Heart left ventricle (tissue), 16 donors: ENCODE results near the gene NLK. TPM values are rescaled to one million over a fixed set of nuclear protein-coding genes. Genes with fewer than 3 reads are reported as not detected.
"Not testable (repeated sequence)": the region's sequence is repeated elsewhere in the genome, so short reads cannot be mapped to it uniquely, and the experiment has no call there.

ENCODE experiments used
- ATAC-seq, 4 donors: fragments of 200-7000 bp; cut with Tn5 transposase; one replicate each; pipeline ENCODE4 v1.9.1; 2020 to 2022; ENCODE audit warnings: moderate library complexity in 4 of 4, mild to moderate bottlenecking in 3 of 4, moderate number of reproducible peaks in 1 of 4
- DNase-seq, 5 donors: peaks; one replicate each; pipeline ENCODE4 v3.0.0-alpha.2; 2020
- H3K27ac ChIP-seq, 12 donors: fragments of 200-600 bp; sonication (generic) in 4 of 12; one replicate each; pipeline versions ENCODE4 v1.5.0 to v1.8.0; 2016 to 2022; ENCODE audit warnings: mild to moderate bottlenecking in 2 of 12
- H3K27me3 ChIP-seq, 9 donors: fragments of 200-600 bp; sonication (generic) in 2 of 9; one replicate each; pipeline versions ENCODE4 v1.5.1 to v1.8.0; 2016 to 2022; ENCODE audit warnings: mild to moderate bottlenecking in 3 of 9
- H3K36me3 ChIP-seq, 9 donors: fragments of 200-600 bp; sonication (generic) in 2 of 9; one replicate each; pipeline versions ENCODE4 v1.5.0 to v1.8.0; 2018 to 2022; ENCODE audit warnings: mild to moderate bottlenecking in 2 of 9
- H3K4me1 ChIP-seq, 12 donors: fragments of 200-600 bp; sonication (generic) in 4 of 12; one replicate each; pipeline versions ENCODE4 v1.5.0 to v1.8.0; 2016 to 2022; ENCODE audit warnings: mild to moderate bottlenecking in 3 of 12
- H3K4me3 ChIP-seq, 12 donors: fragments of 200-600 bp; sonication (generic) in 4 of 12; one replicate each; pipeline versions ENCODE4 v1.5.0 to v1.8.0; 2017 to 2022; ENCODE audit warnings: mild to moderate bottlenecking in 9 of 12, moderate library complexity in 4 of 12
- H3K9me3 ChIP-seq, 12 donors: fragments of 200-600 bp; sonication (generic) in 4 of 12; one replicate each; pipeline versions ENCODE4 v1.5.0 to v1.8.0; 2016 to 2022; ENCODE audit warnings: mild to moderate bottlenecking in 1 of 12
- POLR2A ChIP-seq, 2 donors: fragments of 450-650 bp; IDR thresholded peaks; one replicate each; pipeline ENCODE4 v1.6.1; 2017; ENCODE audit warnings: antibody characterized with exemption in 2 of 2, mild to moderate bottlenecking in 2 of 2, moderate library complexity in 2 of 2
- WGBS, 4 donors: extraction: QIAGEN DNeasy Blood & Tissue Kit in 2 of 4; methylation state at CpG; one replicate each; pipeline versions ENCODE4 v1.1.5 to v1.1.7; 2013 to 2018; 5-methylcytosine and 5-hydroxymethylcytosine counted together
- intact Hi-C, 10 donors: fragments of 100-400 bp; cut with DNase I; formaldehyde crosslinking; loops; one replicate each; pipeline versions ENCODE4 v1.11.1 to v1.14.2; 2022
- polyA plus RNA-seq, 2 donors: library from polyadenylated mRNA; stranded (reverse); fragments of 200-250 nt; gene quantifications; one replicate each; pipeline ENCODE4 v1.2.3, GENCODE V29; 2013
- total RNA-seq, 9 donors: library from RNA; depleted of rRNA in 2 of 9; stranded (reverse); fragments of >200 nt in 2 of 9; fragmentation: NEBNext Ultra II Directional in 3 of 9; extraction: Animal tissue kit (Norgen Biotek cat#: 25700) in 3 of 9; gene quantifications; one replicate each; pipeline versions ENCODE4 v1.1.0 to v1.2.4, GENCODE V29; 2016 to 2023
- TF ChIP-seq, protein P1 (sequence below), 12 donors: fragments of 200-600 bp; sonication (generic) in 4 of 12; IDR thresholded peaks; one replicate each; pipeline versions ENCODE4 v1.5.0 to v1.8.0; 2018 to 2022; ENCODE audit warnings: antibody characterized with exemption in 12 of 12, mild to moderate bottlenecking in 5 of 12
- donor health status: ischemic (EF 13 %, LVEDD 7.1; RV severe dilation, severe dysfunction).
- donor health status: healthy with polysubstance abuse.
- donor health status: DM: no; HTN: yes; CAD: no.
- donor health status: DM: no; HTN: no; CAD: no.
- donor health status: ischemic (EF 25% LVEDD 6.9; RV normal size, moderate dysfunction).
- donor health status: ischemic (EF 25% LVEDD 5.7; RV mildly dilated, moderate dysfunction).
- donor health status: healthy.
- donor health status: DM: yes; HTN: yes; CAD: no.
- donor health status: ischemic (EF 35%, LVEDD 5.7; RV mildly dilated, moderate dysfunction).
- donor health status: nonischemic (EF 11% LVEDD 7.7; RV severe dilation, severe dysfunction).
- donor health status: DM: yes; HTN: yes; CAD: no.
- donor health status: PGD.
- donor health status: ischemic (EF 29% LVEDD 5.4; RV normal size, mild dysfunction).
- donor health status: nonischemic (EF 23%, LVEDD 6.1; RV moderate dilation, normal function).

NLK gene
- total and polyA plus RNA-seq, 11 donors = 8.1 to 29.1 (median 20.0) TPM

DNA sequence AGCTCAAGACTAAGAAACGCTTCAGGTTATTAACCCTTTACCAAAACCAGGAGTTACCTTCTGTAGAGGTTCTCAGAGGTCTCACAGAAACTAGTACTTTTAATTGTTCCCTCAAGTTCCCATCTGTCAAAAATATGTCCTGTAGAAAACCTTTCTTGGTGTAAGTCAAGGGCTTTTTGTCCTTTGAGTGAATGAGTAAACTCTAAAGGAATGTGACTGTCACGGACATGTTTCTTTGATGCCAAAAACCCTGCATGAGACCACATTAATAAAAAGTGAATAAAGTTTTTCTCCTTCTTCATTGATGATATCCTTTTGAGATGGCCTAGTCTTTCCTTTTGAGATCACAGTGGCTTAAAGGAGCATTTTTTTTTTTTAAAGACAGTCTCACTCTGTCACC lies 102.9 kb downstream of the NLK start:
- Histone ChIP-seq H3K4me1 (peaks cover 0 to 14% (median 0%) of the 10 kb centered on the region in 12 donors), H3K36me3 (peaks cover 0 to 24% (median 4%) of the 10 kb centered on the region in 9 donors), H3K4me3 (no peak overlapping the region), H3K27me3 (no peaks in the 10 kb centered on the region), H3K27ac (no peak overlapping the region), H3K9me3 (no peaks in the 10 kb centered on the region)
- intact Hi-C loops = loop anchor here in 3 of 10 donors (10.0 kb wide), 3 partner anchors 101 to 341 kb away; partner anchors contain the start of genes LYRM9 (in 1 of the 3), NLK (in 1 of the 3) and NOS2 (in 1 of the 3)
- no peak for ATAC-seq
- DNase-seq = no peak
- 43 to 65% (median 61%) methylated on average over 2 of the region's 2 CpGs for WGBS, 4 donors
- no peak for TF ChIP-seq POLR2A (IDR thresholded peaks at IDR 0.05)
- TF ChIP-seq, protein P1, sequence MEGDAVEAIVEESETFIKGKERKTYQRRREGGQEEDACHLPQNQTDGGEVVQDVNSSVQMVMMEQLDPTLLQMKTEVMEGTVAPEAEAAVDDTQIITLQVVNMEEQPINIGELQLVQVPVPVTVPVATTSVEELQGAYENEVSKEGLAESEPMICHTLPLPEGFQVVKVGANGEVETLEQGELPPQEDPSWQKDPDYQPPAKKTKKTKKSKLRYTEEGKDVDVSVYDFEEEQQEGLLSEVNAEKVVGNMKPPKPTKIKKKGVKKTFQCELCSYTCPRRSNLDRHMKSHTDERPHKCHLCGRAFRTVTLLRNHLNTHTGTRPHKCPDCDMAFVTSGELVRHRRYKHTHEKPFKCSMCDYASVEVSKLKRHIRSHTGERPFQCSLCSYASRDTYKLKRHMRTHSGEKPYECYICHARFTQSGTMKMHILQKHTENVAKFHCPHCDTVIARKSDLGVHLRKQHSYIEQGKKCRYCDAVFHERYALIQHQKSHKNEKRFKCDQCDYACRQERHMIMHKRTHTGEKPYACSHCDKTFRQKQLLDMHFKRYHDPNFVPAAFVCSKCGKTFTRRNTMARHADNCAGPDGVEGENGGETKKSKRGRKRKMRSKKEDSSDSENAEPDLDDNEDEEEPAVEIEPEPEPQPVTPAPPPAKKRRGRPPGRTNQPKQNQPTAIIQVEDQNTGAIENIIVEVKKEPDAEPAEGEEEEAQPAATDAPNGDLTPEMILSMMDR (IDR thresholded peaks at IDR 0.05) = no peak

DNA sequence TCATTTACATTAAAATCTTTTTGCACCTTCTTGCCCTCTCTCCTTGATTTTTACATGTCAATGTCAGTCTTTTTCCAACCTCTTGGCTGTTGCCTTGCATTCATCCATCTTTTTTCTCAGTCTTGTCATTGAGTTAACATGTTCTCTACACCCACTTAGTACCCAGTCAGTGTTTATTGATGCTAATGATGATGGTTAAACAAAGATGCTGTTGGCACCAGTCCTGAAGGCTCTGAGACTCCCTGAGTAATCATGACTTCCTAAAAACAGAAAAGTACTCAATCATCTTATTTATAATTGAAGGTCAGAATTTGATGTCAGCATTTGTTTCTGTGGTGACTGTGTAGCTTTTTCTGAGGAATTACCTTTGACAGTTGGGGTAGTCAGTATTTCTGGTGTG lies 104.5 kb downstream of the NLK start:
- H3K4me1 ChIP-seq = peaks cover 0 to 14% (median 0%) of the 10 kb centered on the region in 12 donors
- no peak overlapping the region for H3K4me3 ChIP-seq
- intact Hi-C loops = loop anchor here in 3 of 10 donors (10.0 kb wide), 3 partner anchors 102 to 342 kb away; partner anchors contain the start of genes LYRM9 (in 1 of the 3), NLK (in 1 of the 3) and NOS2 (in 1 of the 3)
- no peaks in the 10 kb centered on the region for H3K9me3 ChIP-seq
- H3K36me3 ChIP-seq = peaks cover 0 to 16% (median 4%) of the 10 kb centered on the region in 9 donors
- TF ChIP-seq POLR2A (IDR thresholded peaks at IDR 0.05) = no peak
- TF ChIP-seq, protein P1 (IDR thresholded peaks at IDR 0.05) = no peak
- no peaks in the 10 kb centered on the region for H3K27me3 ChIP-seq
- no peak for ATAC-seq
- no peak for DNase-seq
- no peak overlapping the region for H3K27ac ChIP-seq

DNA sequence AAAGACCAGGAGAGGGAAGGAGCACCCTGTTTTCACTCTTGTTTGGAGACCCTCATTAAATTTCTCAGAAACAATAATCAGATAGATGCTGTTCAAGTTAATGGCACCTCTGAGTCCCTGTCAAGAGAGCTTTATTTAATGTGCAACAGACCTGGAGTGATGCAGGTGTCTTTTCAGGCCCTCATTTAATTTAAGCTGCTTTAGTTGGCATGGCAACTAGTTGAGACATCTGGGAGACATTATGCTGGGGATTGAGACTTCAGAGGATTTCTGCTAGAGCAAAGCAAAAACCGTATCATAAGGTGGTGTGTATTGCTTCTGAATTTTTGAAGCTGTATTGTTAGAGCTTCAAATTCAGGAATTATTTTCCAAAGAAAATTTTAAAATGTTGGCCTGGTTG lies 108.5 kb downstream of the NLK start:
- intact Hi-C loops = no loop called here

DNA sequence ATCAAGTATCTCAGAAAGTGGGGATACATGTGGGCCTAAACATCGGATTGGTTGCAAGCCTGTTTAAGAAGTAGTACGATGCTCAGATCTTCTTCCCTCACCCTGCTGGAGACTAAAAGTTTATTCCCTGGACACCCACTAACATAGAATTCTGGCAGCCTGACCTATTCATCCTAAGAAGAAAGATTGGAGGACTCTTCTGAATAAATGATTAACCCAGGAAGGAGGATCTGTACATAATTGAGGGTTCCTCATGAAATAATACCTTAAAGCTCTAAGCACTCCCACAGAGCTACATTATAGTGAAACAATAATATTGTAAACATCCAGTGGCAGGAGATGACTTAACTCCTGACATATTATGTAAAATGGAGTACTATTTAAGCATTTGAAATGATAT lies 111.7 kb downstream of the NLK start:
- peaks cover 0 to 10% (median 0%) of the 10 kb centered on the region in 9 donors for H3K36me3 ChIP-seq
- no peak for ATAC-seq
- H3K4me1 ChIP-seq = no peaks in the 10 kb centered on the region
- 83 to 90% (median 87%) methylated on average over 2 of the region's 2 CpGs for WGBS, 4 donors
- H3K4me3 ChIP-seq = no peak overlapping the region
- H3K27ac ChIP-seq = no peak overlapping the region
- TF ChIP-seq, protein P1 (IDR thresholded peaks at IDR 0.05) = no peak
- TF ChIP-seq POLR2A (IDR thresholded peaks at IDR 0.05) = no peak
- intact Hi-C loops = no loop called here
- H3K9me3 ChIP-seq = no peaks in the 10 kb centered on the region
- no peaks in the 10 kb centered on the region for H3K27me3 ChIP-seq
- no peak for DNase-seq

More for the DNA sequence above, 108.5 kb downstream of the NLK start:
- Histone ChIP-seq H3K4me1 (no peaks in the 10 kb centered on the region), H3K4me3 (no peak overlapping the region), H3K27ac (no peak overlapping the region), H3K36me3 (peaks cover 0 to 10% (median 0%) of the 10 kb centered on the region in 9 donors), H3K27me3 (no peaks in the 10 kb centered on the region), H3K9me3 (no peaks in the 10 kb centered on the region)
- ATAC-seq = no peak
- no peak for TF ChIP-seq POLR2A (IDR thresholded peaks at IDR 0.05)
- TF ChIP-seq, protein P1 (IDR thresholded peaks at IDR 0.05) = no peak
- no peak for DNase-seq
- whole genome bisulfite sequencing, 4 donors = 79 to 94% (median 91%) methylated on average over 1 of the region's 1 CpG

DNA sequence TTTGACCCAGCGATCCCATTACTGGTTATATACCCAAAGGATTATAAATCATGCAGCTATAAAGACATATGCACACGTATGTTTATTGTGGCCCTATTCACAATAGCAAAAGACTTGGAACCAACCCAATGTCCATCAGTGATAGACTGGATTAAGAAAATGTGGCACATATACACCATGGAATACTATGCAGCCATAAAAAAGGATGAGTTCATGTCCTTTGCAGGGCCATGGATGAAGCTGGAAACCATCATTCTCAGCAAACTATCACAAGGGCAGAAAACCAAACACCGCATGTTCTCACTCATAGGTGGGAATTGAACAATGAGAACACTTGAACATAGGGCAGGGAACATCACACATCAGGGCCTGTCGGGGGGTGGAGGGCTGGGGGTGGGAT lies 112.9 kb downstream of the NLK start:
- 98% methylated on average over 4 of the region's 4 CpGs for whole genome bisulfite sequencing, 4 donors
- H3K4me1 ChIP-seq, H3K9me3 ChIP-seq, H3K27ac ChIP-seq, intact Hi-C loops, H3K27me3 ChIP-seq, H3K36me3 ChIP-seq, ATAC-seq, DNase-seq, H3K4me3 ChIP-seq: not testable (repeated sequence)
